Stimulated activated CD8-positive, alpha-beta memory T cell treated with anti-CD3 and anti-CD28 coated beads, Interleukin-4, amount 100 ng/mL, for 4 hours (primary cell): ENCODE results near the gene KEL.

ENCODE experiments used
- DNase-seq, 2 donors: peaks; one replicate each; pipeline ENCODE4 v3.0.0-alpha.2; 2020; ENCODE audit warnings: low read depth in 2 of 2, low spot score in 1 of 2

Gene KEL

DNA sequence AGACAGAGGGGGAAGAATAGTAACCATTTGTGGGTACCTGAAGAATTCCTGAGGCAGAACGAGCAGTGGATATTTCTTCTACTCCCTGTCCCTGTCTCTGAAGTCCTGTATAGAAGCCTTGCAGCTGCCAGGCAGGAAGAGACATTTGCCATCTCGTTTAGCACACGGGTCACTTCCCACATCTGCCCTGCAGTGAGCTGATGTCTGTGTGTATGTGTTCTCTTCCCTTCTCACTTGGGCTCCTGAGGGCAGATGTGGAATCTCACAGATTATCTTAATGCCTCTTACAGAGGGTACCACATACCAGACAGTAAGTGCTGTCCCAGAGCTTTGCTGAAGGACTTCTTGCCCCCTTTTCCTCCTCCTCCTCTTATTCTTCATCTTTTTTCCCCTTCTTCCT, 62.5 kb downstream of the KEL start:
- DNase-seq = no peak

DNA sequence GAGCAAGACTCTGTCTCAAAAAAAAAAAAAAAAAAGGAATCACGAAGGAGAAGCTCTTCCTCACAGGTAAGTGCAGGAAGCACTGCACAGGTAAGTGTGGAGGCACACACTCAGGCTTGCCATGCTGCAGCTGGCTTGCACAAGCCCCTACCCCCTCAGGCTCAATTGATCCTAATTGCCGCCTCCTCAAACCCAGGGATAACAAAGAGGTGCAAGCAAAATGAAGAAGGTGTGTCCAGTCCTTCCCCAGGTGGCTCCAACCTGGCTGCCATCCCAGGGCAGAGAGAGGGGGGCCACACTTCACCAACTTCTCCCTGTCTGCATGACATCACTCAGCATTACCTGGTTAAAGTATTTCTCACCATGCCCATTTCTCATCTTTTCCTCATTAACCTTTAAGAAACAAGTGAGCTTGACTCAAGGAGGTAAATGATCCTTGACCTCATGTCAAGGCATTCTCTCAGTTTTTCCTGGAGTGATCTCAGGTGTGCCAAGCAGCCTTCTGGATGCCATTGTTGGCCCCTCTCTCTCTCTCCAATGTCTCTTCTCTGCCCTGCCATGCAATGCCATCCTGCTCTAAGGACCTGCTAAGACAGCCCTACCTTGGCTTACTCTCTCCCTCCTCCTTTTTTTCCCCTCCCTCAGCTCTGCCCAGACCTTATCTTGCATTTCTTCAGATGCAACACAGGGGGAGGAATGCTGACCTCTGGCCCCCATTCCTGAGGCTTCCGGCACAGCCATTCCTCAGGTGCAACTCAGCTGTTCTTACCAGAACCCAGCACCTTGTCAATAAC, 63.6 kb downstream of the KEL start:
- DNase-seq = no peak

DNA sequence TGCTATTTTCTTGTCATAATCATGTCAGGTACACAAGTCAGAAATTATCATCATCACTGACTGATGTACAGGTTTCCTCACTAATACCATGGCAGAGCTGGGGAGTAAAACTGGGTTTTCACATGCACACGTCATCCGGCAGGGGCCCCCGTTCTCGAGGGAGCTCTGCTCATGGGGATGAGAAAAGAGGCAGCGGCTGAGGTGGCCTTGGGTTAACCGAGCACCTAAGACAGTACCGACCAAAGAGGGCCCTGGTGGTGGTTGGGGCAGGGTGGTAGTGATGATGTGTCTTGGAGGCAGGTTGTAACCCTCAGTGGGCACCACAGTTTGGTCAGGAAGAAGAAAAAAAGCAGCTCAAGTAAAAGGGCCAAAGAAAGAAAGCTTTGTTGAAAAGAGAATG, 64.5 kb downstream of the KEL start:
- no peak for DNase-seq

DNA sequence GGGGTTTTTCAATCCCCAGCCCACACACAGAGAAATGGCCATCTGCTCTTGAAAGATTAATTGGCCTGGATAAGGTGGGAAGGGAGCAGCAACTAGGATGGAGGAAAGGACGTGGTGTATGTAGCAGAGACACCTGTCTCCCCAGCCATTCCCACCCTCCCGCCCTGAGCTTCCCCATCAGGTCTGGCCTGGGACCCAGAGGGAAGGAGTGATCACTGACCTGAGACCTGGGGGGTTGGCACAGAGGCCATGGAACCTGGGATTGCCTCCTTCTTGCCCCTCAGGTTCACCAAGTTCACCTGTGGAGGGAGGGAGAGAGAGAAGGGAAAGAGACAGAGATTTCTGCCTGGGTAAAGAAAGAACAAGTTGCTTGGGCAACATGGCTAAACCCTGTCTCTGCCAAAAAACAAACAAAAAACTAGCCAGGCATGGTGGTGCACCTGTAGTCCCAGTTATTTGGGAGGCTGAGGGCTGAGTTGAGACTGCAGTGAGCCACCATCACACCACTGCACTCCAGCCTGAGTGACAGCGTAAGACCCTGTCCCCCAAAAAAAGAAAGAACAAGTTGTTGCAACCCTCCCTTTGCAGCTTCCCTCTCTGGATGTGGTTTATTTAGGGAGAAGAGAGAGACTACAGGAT, 65.3 kb downstream of the KEL start:
- DNase-seq = no peak

DNA sequence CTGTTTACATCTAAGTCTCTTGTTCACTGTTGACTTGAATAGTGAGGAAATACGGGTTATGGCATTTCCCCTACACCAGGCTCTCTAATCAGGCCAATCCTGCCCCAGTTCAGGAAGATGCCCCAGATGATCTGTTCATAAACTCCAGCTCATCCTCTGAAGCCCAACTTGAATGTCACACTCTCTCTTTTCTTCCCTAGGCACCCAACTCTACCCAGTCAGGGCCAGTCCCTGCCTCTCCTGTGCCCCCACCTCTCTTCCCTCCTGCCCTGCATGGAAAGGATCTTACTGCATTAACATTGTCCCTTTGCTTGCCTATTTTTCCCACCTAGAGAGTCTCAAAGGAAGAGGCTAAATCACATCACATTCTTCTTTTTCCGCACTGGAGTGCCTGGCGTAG, 66.0 kb downstream of the KEL start:
- DNase-seq = no peak

DNA sequence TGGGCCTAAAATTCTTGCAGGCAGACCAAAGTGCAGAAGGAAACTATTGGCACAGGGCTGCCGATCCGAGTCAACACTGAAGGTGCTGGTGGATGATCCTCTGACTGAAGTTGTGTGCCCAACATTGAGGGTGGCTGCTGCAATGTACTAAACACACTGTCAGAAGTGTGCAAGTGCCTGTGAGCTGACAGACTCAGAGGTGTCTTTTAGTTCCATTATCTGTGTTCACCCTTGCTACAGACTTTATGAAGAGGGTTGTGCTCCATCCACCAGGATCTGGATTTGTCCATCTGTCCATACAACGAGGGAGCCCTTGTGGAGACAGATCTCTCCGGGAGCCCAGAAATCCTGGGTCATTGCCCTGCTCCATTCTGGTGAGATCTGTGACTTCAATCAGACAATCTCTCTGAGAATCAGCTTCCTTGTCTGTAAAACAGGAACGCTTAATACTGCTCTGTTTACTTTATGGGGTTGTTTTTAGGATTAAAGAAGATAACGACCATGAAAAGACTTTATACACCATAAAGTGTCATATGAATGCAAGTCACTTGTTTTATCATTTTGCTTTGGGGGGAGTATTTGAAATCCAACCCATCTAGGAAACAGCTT, 67.1 kb downstream of the KEL start:
- DNase-seq = no peak

DNA sequence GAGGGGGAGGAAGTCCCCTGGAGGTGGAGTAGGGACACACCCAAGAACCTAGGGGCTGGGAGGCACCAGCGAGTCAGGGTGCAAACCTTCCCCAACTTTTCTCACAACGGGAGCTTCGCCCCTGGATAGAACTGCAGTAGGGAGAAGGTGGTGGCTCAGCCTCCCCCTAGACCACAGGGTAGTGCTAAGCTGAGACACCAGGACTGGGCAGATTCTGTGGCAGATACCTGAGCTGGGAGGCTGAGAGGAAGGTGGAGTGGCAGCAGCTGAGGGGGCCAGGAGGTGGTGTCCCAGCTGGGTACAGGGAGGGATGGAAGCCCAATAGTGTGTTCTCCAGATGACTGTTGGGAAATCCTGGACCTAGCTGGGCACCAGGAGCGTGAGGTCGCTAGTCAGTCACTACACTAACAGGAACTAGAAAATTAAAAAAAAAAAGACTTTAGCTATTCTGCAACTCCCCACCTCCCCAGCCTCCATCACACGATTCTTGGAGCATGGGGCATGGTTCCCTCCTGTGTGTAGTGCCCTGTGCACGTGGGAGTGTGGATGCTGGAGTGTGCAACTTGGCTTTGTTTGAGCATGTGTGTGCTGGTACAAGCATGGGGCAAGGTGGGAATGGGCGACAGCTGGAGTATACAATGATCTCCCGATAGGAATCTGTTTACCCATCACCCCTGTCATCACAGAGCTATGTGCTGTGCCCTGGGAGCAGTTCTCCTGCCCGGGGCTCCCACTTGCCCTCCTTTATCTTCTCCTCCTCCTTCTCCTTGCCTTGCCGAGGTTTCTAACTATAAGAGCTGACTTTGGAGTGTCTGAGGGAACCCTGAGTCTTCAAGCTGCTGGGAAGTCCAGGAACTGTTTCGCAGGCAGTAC, 67.8 kb downstream of the KEL start:
- no peak for DNase-seq

DNA sequence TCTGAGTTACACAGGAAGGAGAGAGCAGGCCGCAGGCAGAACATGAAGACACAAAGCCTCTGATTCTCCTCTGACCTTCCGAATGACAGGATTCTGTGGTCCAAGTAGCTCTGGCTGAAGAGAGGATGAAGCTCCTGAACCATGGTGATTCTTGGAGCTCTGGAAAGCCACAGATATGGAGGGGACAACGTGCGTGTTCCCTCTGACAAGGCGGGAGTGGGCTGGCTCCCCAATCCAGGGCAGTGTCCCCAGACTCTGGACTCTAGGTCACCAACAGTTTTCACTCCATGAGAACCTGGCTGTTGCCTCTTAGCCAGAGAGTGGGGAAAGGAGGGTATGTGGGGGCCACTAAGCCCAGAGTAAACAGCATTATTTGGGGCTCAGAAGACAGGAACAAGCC, 69.2 kb downstream of the KEL start:
- DNase-seq = no peak

DNA sequence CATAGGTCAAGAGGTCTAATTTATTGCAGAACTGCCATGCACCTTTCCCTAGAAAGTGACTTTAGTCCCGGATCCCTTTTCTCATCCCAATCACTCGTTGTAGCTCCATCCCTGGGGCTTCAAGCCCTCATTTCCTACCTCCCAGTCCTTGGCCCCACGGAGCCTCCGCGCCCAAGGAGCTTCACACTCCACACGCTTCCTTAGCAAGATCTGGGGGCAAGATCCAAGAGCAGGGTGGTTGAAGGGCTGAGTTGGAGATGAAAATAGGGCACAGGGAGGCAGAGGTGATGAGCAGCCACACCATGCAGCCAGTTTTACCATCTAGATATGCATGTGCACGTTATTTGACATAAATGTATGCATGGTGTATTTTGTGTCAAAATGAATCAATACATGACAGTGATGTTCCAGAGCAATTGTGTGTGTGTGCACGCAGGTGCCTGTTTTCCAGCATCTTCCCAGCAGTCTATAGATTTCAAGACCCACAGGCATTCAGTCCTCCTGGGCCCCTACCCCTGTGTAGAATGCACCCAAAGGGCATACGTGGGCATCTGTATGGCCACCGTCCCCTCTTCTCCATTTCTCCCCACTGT, 70.6 kb downstream of the KEL start:
- DNase-seq = no peak
